Liver (tissue), 9 donors: Measurements from ENCODE around the gene PLK2. TPM values are rescaled to one million over a fixed set of nuclear protein-coding genes. Genes with fewer than 3 reads are reported as not detected.

Source experiments
- DNase-seq: peaks from one replicate; pipeline ENCODE4 v3.0.0-alpha.2; 2017; ENCODE audit warnings: low spot score
- H3K27ac ChIP-seq, 2 donors: one replicate each; pipeline ENCODE4 v1.7.0; 2013; ENCODE audit warnings: inconsistent platforms in 2 of 2, low read length in 2 of 2, control low read depth in 1 of 2, low read depth in 1 of 2, mild to moderate bottlenecking in 1 of 2
- H3K27me3 ChIP-seq, 4 donors: one replicate each; pipeline versions ENCODE4 v1.6.1 to v1.7.0; 2013; ENCODE audit warnings: low read length in 3 of 4, inconsistent platforms in 1 of 4, mild to moderate bottlenecking in 1 of 4, moderate library complexity in 1 of 4; ENCODE audit not compliant: control insufficient read depth in 4 of 4, insufficient read depth in 4 of 4
- H3K36me3 ChIP-seq, 4 donors: one replicate each; pipeline versions ENCODE4 v1.6.1 to v1.7.0; 2013; ENCODE audit warnings: low read length in 3 of 4, mild to moderate bottlenecking in 3 of 4, low read depth in 1 of 4, moderate library complexity in 1 of 4; ENCODE audit not compliant: control insufficient read depth in 4 of 4, insufficient read depth in 3 of 4
- H3K4me1 ChIP-seq, 4 donors: one replicate each; pipeline versions ENCODE4 v1.6.1 to v1.7.0; 2013; ENCODE audit warnings: low read length in 3 of 4, mild to moderate bottlenecking in 3 of 4, moderate library complexity in 1 of 4; ENCODE audit not compliant: control insufficient read depth in 4 of 4, insufficient read depth in 4 of 4
- H3K4me3 ChIP-seq, 3 donors: one replicate each; pipeline versions ENCODE4 v1.6.1 to v1.7.0; 2013; ENCODE audit warnings: low read length in 3 of 3, control low read depth in 1 of 3, low read depth in 1 of 3, mild to moderate bottlenecking in 1 of 3
- H3K9ac ChIP-seq, 2 donors: one replicate each; pipeline ENCODE4 v1.7.0; 2013; ENCODE audit warnings: low read length in 2 of 2, mild to moderate bottlenecking in 2 of 2, moderate library complexity in 2 of 2, control low read depth in 1 of 2, low read depth in 1 of 2
- H3K9me3 ChIP-seq, 4 donors: one replicate each; pipeline versions ENCODE4 v1.6.1 to v1.7.0; 2013; ENCODE audit warnings: low read length in 3 of 4; ENCODE audit not compliant: control insufficient read depth in 4 of 4
- ATF3 ChIP-seq: IDR thresholded peaks from 2 replicates; pipeline ENCODE4 v1.6.1; 2016; ENCODE audit warnings: antibody characterized with exemption
- CTCF ChIP-seq: fragments of 150-350 bp; IDR thresholded peaks from 2 replicates; pipeline ENCODE4 v1.5.1; 2017; ENCODE audit warnings: improper control_type of control experiment, low read depth, low read length; ENCODE audit not compliant: missing input control
- FOXA1 ChIP-seq: IDR thresholded peaks from 2 replicates; pipeline ENCODE4 v1.6.1; 2016; ENCODE audit warnings: antibody characterized with exemption
- FOXA2 ChIP-seq: IDR thresholded peaks from 2 replicates; pipeline ENCODE4 v1.6.1; 2016; ENCODE audit warnings: antibody characterized with exemption
- GABPA ChIP-seq, 2 donors: IDR thresholded peaks in 1 of 2; conservative IDR thresholded peaks in 1 of 2; 2 replicates each; pipeline ENCODE4 v1.6.1; 2016; ENCODE audit warnings: antibody characterized with exemption in 2 of 2, mild to moderate bottlenecking in 1 of 2, moderate library complexity in 1 of 2
- HNF4A ChIP-seq, 2 donors: conservative IDR thresholded peaks; 2 replicates each; pipeline ENCODE4 v1.6.1; 2016; ENCODE audit warnings: antibody characterized with exemption in 2 of 2, mild to moderate bottlenecking in 2 of 2
- HNF4G ChIP-seq: IDR thresholded peaks from 2 replicates; pipeline ENCODE4 v1.6.1; 2016; ENCODE audit warnings: antibody characterized with exemption
- JUND ChIP-seq, 2 donors: IDR thresholded peaks; 2 replicates each; pipeline ENCODE4 v1.6.1; 2016; ENCODE audit warnings: antibody characterized with exemption in 2 of 2
- MAX ChIP-seq: IDR thresholded peaks from 2 replicates; pipeline ENCODE4 v1.6.1; 2016; ENCODE audit warnings: antibody characterized with exemption
- RAD21 ChIP-seq, 2 donors: IDR thresholded peaks; 2 replicates each; pipeline ENCODE4 v1.6.1; 2016; ENCODE audit warnings: antibody characterized with exemption in 2 of 2, mild to moderate bottlenecking in 2 of 2
- REST ChIP-seq: IDR thresholded peaks from 2 replicates; pipeline ENCODE4 v1.6.1; 2016; ENCODE audit warnings: antibody characterized with exemption, mild to moderate bottlenecking
- RXRA ChIP-seq, 2 donors: IDR thresholded peaks; 2 replicates each; pipeline ENCODE4 v1.6.1; 2017 to 2018; ENCODE audit warnings: antibody characterized with exemption in 2 of 2, mild to moderate bottlenecking in 1 of 2
- SP1 ChIP-seq: IDR thresholded peaks from 2 replicates; pipeline ENCODE4 v1.6.1; 2018; ENCODE audit warnings: antibody characterized with exemption, mild to moderate bottlenecking
- YY1 ChIP-seq: IDR thresholded peaks from 2 replicates; pipeline ENCODE4 v1.6.1; 2016; ENCODE audit warnings: antibody characterized with exemption, mild to moderate bottlenecking
- ZBTB33 ChIP-seq: IDR thresholded peaks from 2 replicates; pipeline ENCODE4 v1.6.1; 2016; ENCODE audit warnings: antibody characterized with exemption
- WGBS: extraction: QIAGEN DNeasy Blood & Tissue Kit; methylation state at CpG from one replicate; pipeline ENCODE4 v1.1.7; 2013; 5-methylcytosine and 5-hydroxymethylcytosine counted together
- polyA plus RNA-seq, 2 donors: library from polyadenylated mRNA; stranded (reverse) in 1 of 2; unstranded in 1 of 2; fragments of 200-250 nt in 1 of 2; fragments of >200 nt in 1 of 2; fragmentation: Nextera tagmentation in 1 of 2; extraction: Ambion mirVana in 1 of 2; gene quantifications; one replicate each; pipeline versions ENCODE4 v1.2.1 to v1.2.3, GENCODE V29; 2013 to 2015
- total RNA-seq, 2 donors: library from RNA; depleted of rRNA; stranded (reverse); fragments of >200 nt; gene quantifications; one replicate each; pipeline ENCODE4 v1.2.3, GENCODE V29; 2014
- donor health status: healthy.
- donor health status: healthy.
- donor health status: healthy.
- donor health status: healthy.
- donor health status: healthy.

The PLK2 gene
- total and polyA plus RNA-seq, 4 donors: 5.9 to 39.5 (median 22.3) TPM

- DNase-seq: no peak
- H3K4me1 ChIP-seq: no peaks in the 10 kb centered on the region
- H3K9ac ChIP-seq: no peak overlapping the region
- H3K4me3 ChIP-seq: no peak overlapping the region
- 67% methylated on average over 3 of the region's 3 CpGs for WGBS
- H3K9me3 ChIP-seq: no peaks in the 10 kb centered on the region
- no peaks in the 10 kb centered on the region for H3K27me3 ChIP-seq
- TF ChIP-seq MAX (no peak), RAD21 (IDR thresholded peaks at IDR 0.05) (no peak), GABPA (IDR thresholded peaks at IDR 0.05 in 1 of 2, conservative IDR thresholded peaks at IDR 0.05 in 1 of 2) (no peak), HNF4G (no peak), ATF3 (no peak), HNF4A (conservative IDR thresholded peaks at IDR 0.05) (no peak), FOXA1 (no peak), RXRA (IDR thresholded peaks at IDR 0.05) (no peak), JUND (IDR thresholded peaks at IDR 0.05) (no peak), REST (no peak), ZBTB33 (no peak), FOXA2 (no peak), YY1 (no peak), SP1 (no peak)
- no peak overlapping the region for H3K27ac ChIP-seq
- no peaks in the 10 kb centered on the region for H3K36me3 ChIP-seq
Observed at GRCh38 chr5:58503390-58504046, 43.6 kb upstream of the PLK2 start.

- Histone ChIP-seq H3K36me3 (no peaks in the 10 kb centered on the region), H3K27me3 (no peaks in the 10 kb centered on the region), H3K27ac (no peak overlapping the region), H3K9ac (no peak overlapping the region), H3K9me3 (no peaks in the 10 kb centered on the region), H3K4me3 (no peak overlapping the region), H3K4me1 (no peaks in the 10 kb centered on the region)
- 59% methylated on average over 2 of the region's 2 CpGs for WGBS
- DNase-seq: no peak
- peak; percentile 21 for TF ChIP-seq CTCF
- peak in 1 of 2 donors; percentile 70 for TF ChIP-seq RAD21 (IDR thresholded peaks at IDR 0.05)
- no peak for TF ChIP-seq JUND (IDR thresholded peaks at IDR 0.05)
Observed at GRCh38 chr5:58501778-58502417, 42.0 kb upstream of the PLK2 start.
